Hepatocyte (in vitro differentiated cells): ENCODE results near the gene WDR87. TPM values are rescaled to one million over a fixed set of nuclear protein-coding genes. Genes with fewer than 3 reads are reported as not detected.

ENCODE experiments used
- DNase-seq: peaks from one replicate; pipeline ENCODE4 v3.0.0-alpha.2; 2016; ENCODE audit warnings: low spot score
- H2AFZ ChIP-seq: fragments of 200-600 bp; sonication (generic); 2 replicates; pipeline ENCODE4 v1.6.0; 2016; ENCODE audit warnings: antibody characterized with exemption, mild to moderate bottlenecking
- H3K27ac ChIP-seq: fragments of 200-600 bp; sonication (generic); 2 replicates; pipeline ENCODE4 v1.5.1; 2016; ENCODE audit warnings: mild to moderate bottlenecking
- H3K27me3 ChIP-seq: fragments of 200-600 bp; sonication (generic); 2 replicates; pipeline ENCODE4 v1.6.1; 2016
- H3K36me3 ChIP-seq: fragments of 200-600 bp; sonication (generic); replicated peaks from 2 replicates; pipeline ENCODE4 v1.5.1; 2016; ENCODE audit warnings: low read depth; ENCODE audit not compliant: insufficient read depth
- H3K4me1 ChIP-seq: fragments of 200-600 bp; sonication (generic); 2 replicates; pipeline ENCODE4 v1.5.1; 2016; ENCODE audit warnings: mild to moderate bottlenecking, moderate library complexity; ENCODE audit not compliant: insufficient read depth
- H3K4me2 ChIP-seq: fragments of 200-600 bp; sonication (generic); 2 replicates; pipeline ENCODE4 v1.6.0; 2016
- H3K4me3 ChIP-seq: fragments of 200-600 bp; sonication (generic); 2 replicates; pipeline ENCODE4 v1.5.1; 2016; ENCODE audit warnings: mild to moderate bottlenecking
- H3K79me2 ChIP-seq: fragments of 200-600 bp; sonication (generic); 2 replicates; pipeline ENCODE4 v1.6.0; 2017; ENCODE audit warnings: mild to moderate bottlenecking
- H3K9me2 ChIP-seq: fragments of 200-600 bp; sonication (generic); replicated peaks from 2 replicates; pipeline ENCODE4 v1.6.0; 2017; ENCODE audit warnings: mild to moderate bottlenecking; ENCODE audit not compliant: insufficient read depth
- H3K9me3 ChIP-seq: fragments of 200-600 bp; sonication (generic); 2 replicates; pipeline ENCODE4 v1.5.1; 2016; ENCODE audit warnings: low read depth, mild to moderate bottlenecking
- H4K20me1 ChIP-seq: fragments of 200-600 bp; sonication (generic); 2 replicates; pipeline ENCODE4 v1.6.0; 2016; ENCODE audit warnings: mild to moderate bottlenecking; ENCODE audit not compliant: insufficient read depth, poor library complexity, severe bottlenecking
- EZH2 ChIP-seq: fragments of 200-600 bp; sonication (generic); IDR thresholded peaks from 2 replicates; pipeline ENCODE4 v1.6.1; 2016; ENCODE audit warnings: antibody characterized with exemption, mild to moderate bottlenecking, borderline replicate concordance
- EZH2phosphoT487 ChIP-seq: fragments of 200-600 bp; sonication (generic); IDR thresholded peaks from one replicate; pipeline ENCODE4 v1.6.1; 2018; ENCODE audit warnings: antibody characterized with exemption, mild to moderate bottlenecking, low read depth, moderate library complexity; ENCODE audit not compliant: unreplicated experiment, severe bottlenecking
- WGBS: methylation state at CpG from one replicate; pipeline ENCODE4 v1.1.6; 2016; ENCODE audit warnings: low lambda C conversion rate; ENCODE audit errors: missing lambda C conversion rate; 5-methylcytosine and 5-hydroxymethylcytosine counted together
- polyA plus RNA-seq: library from polyadenylated mRNA; unstranded; fragments of >200 nt; fragmentation: Nextera tagmentation; extraction: Ambion mirVana; gene quantifications from 2 replicates; pipeline ENCODE4 v1.2.1, GENCODE V29; 2016
- total RNA-seq: library from RNA; depleted of rRNA; stranded (reverse); fragments of >200 nt; gene quantifications from 2 replicates; pipeline ENCODE4 v1.2.3, GENCODE V29; 2014
- TF ChIP-seq, protein P1 (sequence below): fragments of 200-600 bp; sonication (generic); IDR thresholded peaks from 2 replicates; pipeline ENCODE4 v1.5.1; 2016; ENCODE audit warnings: antibody characterized with exemption, mild to moderate bottlenecking; ENCODE audit not compliant: poor library complexity

Gene WDR87
- total and polyA plus RNA-seq, 2 experiments from 2014 or later = not detected

DNA sequence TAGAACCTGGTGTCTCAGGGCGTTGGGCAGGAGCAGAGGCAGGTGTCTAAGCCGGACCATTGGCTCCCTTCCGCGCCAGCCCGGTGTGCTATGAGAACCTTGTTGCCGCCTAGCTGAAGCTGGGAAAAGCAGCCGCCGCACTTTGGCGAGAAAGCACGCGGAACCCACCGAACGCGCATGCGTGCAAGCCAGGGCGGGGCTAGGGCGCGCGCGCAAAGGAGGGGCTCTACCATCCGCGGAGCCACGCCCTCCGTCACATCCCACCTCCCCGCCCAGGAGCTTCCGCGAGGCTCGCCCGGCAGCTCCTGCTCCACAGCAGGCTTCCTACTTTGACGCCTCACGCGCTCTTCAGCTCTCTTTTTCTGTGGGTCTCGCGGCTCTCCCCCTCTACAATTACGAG, 51.3 kb downstream of the WDR87 start:
- WGBS = 99% methylated on average over 34 of the region's 35 CpGs
- H4K20me1 ChIP-seq = no peaks in the 10 kb centered on the region
- H3K4me2 ChIP-seq = no peak overlapping the region
- no peaks in the 10 kb centered on the region for H3K36me3 ChIP-seq
- no peak overlapping the region for H3K27ac ChIP-seq
- no peaks in the 10 kb centered on the region for H3K9me2 ChIP-seq
- no peaks in the 10 kb centered on the region for H3K9me3 ChIP-seq
- no peaks in the 10 kb centered on the region for H3K27me3 ChIP-seq
- TF ChIP-seq EZH2 (no peak), EZH2phosphoT487 (no peak)
- TF ChIP-seq, protein P1, sequence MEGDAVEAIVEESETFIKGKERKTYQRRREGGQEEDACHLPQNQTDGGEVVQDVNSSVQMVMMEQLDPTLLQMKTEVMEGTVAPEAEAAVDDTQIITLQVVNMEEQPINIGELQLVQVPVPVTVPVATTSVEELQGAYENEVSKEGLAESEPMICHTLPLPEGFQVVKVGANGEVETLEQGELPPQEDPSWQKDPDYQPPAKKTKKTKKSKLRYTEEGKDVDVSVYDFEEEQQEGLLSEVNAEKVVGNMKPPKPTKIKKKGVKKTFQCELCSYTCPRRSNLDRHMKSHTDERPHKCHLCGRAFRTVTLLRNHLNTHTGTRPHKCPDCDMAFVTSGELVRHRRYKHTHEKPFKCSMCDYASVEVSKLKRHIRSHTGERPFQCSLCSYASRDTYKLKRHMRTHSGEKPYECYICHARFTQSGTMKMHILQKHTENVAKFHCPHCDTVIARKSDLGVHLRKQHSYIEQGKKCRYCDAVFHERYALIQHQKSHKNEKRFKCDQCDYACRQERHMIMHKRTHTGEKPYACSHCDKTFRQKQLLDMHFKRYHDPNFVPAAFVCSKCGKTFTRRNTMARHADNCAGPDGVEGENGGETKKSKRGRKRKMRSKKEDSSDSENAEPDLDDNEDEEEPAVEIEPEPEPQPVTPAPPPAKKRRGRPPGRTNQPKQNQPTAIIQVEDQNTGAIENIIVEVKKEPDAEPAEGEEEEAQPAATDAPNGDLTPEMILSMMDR = no peak
- H3K79me2 ChIP-seq = no peaks in the 10 kb centered on the region
- no peak for DNase-seq
- no peak overlapping the region for H2AFZ ChIP-seq
- H3K4me3 ChIP-seq = no peak overlapping the region
- no peaks in the 10 kb centered on the region for H3K4me1 ChIP-seq

DNA sequence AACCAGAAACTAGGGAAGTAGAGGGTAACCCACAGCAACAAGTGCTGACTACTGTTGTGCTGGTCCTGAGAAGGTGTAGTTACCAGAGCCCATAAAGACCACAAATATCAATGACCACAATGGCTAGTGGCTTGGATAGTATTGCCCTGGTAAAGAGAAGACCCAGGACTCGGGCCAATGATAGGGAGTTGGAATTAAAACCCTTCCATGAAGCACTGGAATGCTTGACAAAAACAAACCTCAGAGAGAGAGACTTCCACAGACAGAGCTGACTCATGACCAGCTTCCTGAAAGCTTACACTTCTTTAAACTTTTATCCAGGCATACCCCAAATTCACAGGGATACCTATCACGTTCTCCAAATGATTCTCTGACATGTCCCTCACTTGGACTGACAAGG, 60.5 kb downstream of the WDR87 start:
- WGBS = 67% methylated on average over 2 of the region's 2 CpGs

More for the DNA sequence above, 60.5 kb downstream of the WDR87 start:
- Histone ChIP-seq H3K9me2 (no peaks in the 10 kb centered on the region), H3K4me2 (no peak overlapping the region), H3K27ac (no peak overlapping the region), H2AFZ (no peak overlapping the region), H3K79me2 (no peaks in the 10 kb centered on the region), H3K36me3 (no peaks in the 10 kb centered on the region), H3K4me3 (no peak overlapping the region), H3K27me3 (no peaks in the 10 kb centered on the region), H3K4me1 (no peaks in the 10 kb centered on the region), H3K9me3 (no peaks in the 10 kb centered on the region), H4K20me1 (no peaks in the 10 kb centered on the region)
- no peak for DNase-seq
- TF ChIP-seq EZH2phosphoT487 = no peak
- TF ChIP-seq, protein P1 = no peak
- no peak for TF ChIP-seq EZH2

Other genes with a start within 250 kb of the WDR87 start
- 4.7 and 4.8 TPM in 2 replicates for gene ZNF607, start 186.8 kb downstream of the WDR87 start, total RNA-seq
- 2.3 and 2.8 TPM in 2 replicates for gene ZNF607, start 186.8 kb downstream of the WDR87 start, polyA plus RNA-seq
- 5.0 and 8.1 TPM in 2 replicates for gene ZNF573, start 127.0 kb downstream of the WDR87 start, total RNA-seq
- gene ZNF573, start 127.0 kb downstream of the WDR87 start, polyA plus RNA-seq = 4.4 and 9.2 TPM in 2 replicates
- 14.2 and 23.3 TPM in 2 replicates for gene SIPA1L3, start 614 bp upstream of the WDR87 start, total RNA-seq
- 13.7 and 15.6 TPM in 2 replicates for gene SIPA1L3, start 614 bp upstream of the WDR87 start, polyA plus RNA-seq